Measurements from ENCODE around the gene CCDC88A. TPM values are rescaled to one million over a fixed set of nuclear protein-coding genes. Genes with fewer than 3 reads are reported as not detected.
"Not testable (repeated sequence)": the region's sequence is repeated elsewhere in the genome, so short reads cannot be mapped to it uniquely, and the experiment has no call there.

The CCDC88A gene
- total RNA-seq, 1 donor: 111 TPM

GRCh38 chr2:55282110-55282917 lies 137.3 kb downstream of the CCDC88A start:
- H3K4me3 ChIP-seq (ENCODE audit: low read depth, low read length): peak overlapping the region; percentile 81
- peak; percentile 86 for DNase-seq (ENCODE audit: low read depth)
- no peak for TF ChIP-seq CTCF (IDR thresholded peaks at IDR 0.05; ENCODE audit: insufficient read depth, low read length)

GRCh38 chr2:55280851-55281546 lies 138.7 kb downstream of the CCDC88A start:
- not testable (repeated sequence) for H3K4me3 ChIP-seq (ENCODE audit: low read depth, low read length); DNase-seq (ENCODE audit: low read depth)

- not testable (repeated sequence) for DNase-seq (ENCODE audit: low read depth); H3K4me3 ChIP-seq (ENCODE audit: low read depth, low read length)
These were observed 139.7 kb downstream of the CCDC88A start for GRCh38 chr2:55279859-55280424.

GRCh38 chr2:55279214-55279835 lies 140.3 kb downstream of the CCDC88A start:
- H3K4me3 ChIP-seq (ENCODE audit: low read depth, low read length); DNase-seq (ENCODE audit: low read depth): not testable (repeated sequence)

DNA sequence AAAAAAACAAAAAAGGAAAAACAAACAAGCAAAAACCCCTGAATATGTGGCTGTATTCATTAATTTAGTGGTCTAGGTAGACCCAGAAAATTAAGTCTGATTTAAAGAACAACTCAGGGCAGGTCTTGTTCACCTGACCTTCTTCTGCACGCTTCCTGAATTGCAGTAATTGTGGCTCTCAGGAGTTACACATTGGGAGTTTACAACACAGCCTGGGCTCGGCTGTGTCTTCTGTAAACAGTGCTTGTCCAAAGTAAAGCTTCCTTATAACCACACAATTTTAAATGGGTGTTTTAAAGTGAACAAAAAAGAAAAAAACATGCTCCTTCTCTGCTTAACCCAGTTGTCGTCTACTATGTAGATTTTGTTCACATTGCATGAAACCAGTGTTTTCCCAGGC lies 142.3 kb downstream of the CCDC88A start:
- DNase-seq (ENCODE audit: low read depth): no peak
- TF ChIP-seq CTCF (IDR thresholded peaks at IDR 0.05; ENCODE audit: insufficient read depth, low read length): no peak

DNA sequence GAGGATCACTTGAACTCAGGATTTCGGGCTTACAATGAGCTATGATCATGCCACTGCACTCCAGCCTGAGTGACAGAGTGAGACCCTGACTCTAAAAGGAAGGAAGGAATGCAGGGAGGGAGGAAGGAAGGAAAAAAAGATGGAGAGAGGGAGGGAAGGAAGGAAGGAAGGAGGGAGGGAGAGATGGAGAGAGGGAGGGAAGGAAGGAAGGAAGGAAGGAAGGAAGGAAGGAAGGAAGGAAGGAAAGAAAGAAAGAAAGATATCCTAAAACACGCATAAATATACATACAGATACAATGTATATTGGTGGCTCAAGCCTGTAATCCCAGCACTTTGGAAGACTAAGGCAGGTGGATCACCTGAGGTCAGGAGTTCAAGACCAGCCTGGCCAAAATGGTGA lies 145.3 kb downstream of the CCDC88A start:
- H3K4me3 ChIP-seq (ENCODE audit: low read depth, low read length); DNase-seq (ENCODE audit: low read depth): not testable (repeated sequence)

More for the DNA sequence above, 142.3 kb downstream of the CCDC88A start:
- H3K4me3 ChIP-seq (ENCODE audit: low read depth, low read length): no peak overlapping the region

- DNase-seq (ENCODE audit: low read depth): peak; percentile 18
- no peak for TF ChIP-seq CTCF (IDR thresholded peaks at IDR 0.05; ENCODE audit: insufficient read depth, low read length)
- peak overlapping the region; percentile 95 for H3K4me3 ChIP-seq (ENCODE audit: low read depth, low read length)
These were observed 150.0 kb downstream of the CCDC88A start for GRCh38 chr2:55269645-55269990.

GRCh38 chr2:55268907-55269644 lies 150.6 kb downstream of the CCDC88A start, which contains the start of gene MTIF2:
MTIF2 (minus strand) TSS chr2:55269231; CDS start chr2:55263858, 5,373 bp downstream.
- TF ChIP-seq CTCF (IDR thresholded peaks at IDR 0.05; ENCODE audit: insufficient read depth, low read length): no peak
- DNase-seq (ENCODE audit: low read depth): peak; percentile 92
- H3K4me3 ChIP-seq (ENCODE audit: low read depth, low read length): peak within 1 kb of the TSS; percentile 95
